GM12801 (cell line): ENCODE results near the gene OPCML.

Source experiments
- TF ChIP-seq, protein P1 (sequence below): IDR thresholded peaks from one replicate; pipeline ENCODE4 v1.5.1; 2011; ENCODE audit warnings: control low read depth; ENCODE audit not compliant: insufficient read length; ENCODE audit errors: extremely low read depth

OPCML gene

DNA sequence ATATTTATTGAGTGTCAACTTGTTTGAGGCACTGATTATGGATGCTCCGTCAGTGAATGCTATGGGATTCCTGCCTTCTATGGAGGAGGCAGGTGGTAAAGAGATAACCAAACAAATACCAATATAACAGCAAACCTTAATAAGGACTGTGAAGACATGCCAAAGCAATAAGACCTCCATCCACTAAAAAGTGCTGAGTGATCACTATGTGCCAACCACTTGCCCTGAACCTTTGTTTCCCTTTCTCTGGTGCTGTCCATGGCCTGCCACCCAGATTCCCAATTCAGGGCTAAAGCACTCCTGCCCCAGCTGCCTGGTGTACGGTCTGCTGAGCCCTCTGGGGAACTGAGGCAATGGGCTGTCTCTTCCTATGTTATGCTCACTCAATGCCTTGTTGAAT lies 1074.9 kb downstream of the OPCML start:
- TF ChIP-seq, protein P1, sequence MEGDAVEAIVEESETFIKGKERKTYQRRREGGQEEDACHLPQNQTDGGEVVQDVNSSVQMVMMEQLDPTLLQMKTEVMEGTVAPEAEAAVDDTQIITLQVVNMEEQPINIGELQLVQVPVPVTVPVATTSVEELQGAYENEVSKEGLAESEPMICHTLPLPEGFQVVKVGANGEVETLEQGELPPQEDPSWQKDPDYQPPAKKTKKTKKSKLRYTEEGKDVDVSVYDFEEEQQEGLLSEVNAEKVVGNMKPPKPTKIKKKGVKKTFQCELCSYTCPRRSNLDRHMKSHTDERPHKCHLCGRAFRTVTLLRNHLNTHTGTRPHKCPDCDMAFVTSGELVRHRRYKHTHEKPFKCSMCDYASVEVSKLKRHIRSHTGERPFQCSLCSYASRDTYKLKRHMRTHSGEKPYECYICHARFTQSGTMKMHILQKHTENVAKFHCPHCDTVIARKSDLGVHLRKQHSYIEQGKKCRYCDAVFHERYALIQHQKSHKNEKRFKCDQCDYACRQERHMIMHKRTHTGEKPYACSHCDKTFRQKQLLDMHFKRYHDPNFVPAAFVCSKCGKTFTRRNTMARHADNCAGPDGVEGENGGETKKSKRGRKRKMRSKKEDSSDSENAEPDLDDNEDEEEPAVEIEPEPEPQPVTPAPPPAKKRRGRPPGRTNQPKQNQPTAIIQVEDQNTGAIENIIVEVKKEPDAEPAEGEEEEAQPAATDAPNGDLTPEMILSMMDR: no peak

DNA sequence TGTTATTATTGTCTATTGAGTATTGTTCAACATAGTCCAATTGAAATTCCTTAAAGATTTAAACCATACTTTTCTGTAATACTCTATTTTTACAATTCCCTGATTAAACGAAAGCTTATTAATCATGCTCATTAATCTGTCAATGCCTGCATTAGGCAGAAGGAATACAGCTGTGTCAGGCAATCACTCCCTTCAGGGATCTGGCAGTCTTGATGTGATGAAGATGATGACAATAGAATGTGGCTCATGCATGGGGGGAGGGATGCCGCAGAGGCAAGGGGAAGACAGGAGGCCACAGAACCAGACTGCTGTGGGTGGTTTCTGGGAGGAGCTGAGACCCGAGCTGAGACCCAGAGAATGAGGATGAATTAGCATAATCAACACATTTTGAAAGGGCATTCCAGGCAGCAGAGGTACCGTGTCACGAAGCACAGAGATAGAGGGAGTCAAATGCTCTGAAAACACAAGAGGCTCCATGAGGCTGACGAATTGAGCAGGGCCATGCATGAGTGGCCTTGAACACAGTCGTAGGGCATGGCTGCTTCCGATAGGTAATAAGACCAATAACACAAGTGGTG lies 1075.5 kb downstream of the OPCML start:
- TF ChIP-seq, protein P1: no peak

DNA sequence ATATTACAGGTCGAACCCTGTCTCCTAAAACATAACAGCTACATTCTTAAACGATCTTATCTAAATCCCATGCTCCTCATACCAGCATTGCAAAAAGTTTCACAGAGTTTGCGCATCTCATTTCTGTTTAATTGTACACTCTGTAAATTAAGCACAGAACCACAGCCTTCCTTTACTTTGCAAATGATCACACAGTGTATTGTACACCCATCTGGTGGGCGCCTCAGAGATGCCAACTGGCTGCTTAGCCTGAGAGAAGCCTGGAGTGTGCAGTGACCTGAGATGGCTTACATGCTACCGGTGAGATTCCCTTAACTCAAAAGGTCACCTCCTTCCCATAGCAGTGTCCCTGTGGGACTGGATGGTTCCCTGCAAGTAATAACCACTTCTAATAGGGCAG lies 1077.3 kb downstream of the OPCML start:
- TF ChIP-seq, protein P1: no peak

DNA sequence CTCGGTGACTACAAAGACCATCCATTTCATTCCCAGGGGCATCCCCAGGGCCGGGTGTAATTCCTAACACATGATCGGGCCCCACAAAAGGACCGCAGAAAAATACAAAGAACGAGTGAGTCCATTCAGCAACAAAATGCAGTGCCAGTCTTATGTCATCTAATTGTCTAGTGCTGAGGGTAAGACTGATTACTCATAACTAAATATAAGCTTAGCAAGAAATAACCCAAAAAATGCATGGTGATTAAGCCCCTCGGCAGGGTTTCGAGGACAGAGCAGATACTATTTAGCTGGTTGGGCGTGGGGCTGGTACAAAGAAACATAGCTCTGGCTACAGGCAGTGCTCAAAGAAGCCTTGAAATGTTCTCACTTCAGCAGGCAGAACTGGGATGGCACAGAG lies 1078.9 kb downstream of the OPCML start:
- TF ChIP-seq, protein P1: no peak

DNA sequence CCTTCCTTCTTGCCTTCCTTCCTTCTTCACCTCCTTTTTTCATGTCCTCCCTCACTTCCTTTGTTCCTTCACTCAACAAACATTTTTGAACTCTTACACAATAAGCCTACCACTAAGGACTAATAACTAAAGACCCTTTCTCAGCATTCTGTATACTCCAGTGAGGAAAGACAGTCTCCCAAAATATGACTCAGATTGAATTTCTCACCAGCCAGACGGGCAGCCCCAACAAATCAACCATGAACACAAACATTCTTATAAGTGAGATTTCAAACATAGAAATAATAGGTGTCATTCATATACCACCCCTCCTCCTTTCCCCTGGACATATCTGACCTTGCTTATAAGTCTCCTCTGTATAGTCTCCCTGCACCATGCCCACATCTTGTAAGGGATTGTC lies 1079.7 kb downstream of the OPCML start:
- TF ChIP-seq, protein P1: no peak

DNA sequence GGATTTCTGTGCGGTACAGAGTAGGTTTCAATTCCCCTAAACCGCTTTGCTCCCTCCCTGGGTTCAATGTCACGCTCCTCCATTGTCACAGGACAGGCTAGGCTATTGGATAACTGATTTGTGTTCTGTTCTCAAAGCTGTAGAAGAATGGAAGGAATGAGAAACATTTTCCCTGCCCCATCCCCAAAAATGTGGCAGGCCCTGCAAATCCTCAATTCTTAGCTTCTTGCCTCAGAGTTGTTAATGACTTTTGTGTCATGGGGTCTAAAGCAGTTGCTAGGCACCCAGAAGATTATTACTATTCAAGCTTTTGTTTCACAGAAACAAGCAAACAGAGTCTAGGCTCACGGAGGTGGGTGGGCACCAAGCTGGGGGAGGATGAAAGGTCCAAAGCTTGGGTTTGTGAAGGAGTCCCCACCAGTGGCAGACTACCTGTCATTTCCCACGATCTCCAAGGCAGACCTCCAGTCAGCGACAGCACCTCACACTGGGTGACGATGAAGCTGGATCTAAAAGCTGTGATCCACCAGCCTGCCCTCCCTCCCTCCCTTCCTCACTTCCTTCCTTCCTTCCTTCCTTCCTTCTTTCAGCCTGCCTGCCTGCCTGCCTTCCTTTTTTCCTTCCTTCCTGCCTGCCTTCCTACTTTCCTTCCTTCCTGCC lies 1080.2 kb downstream of the OPCML start:
- TF ChIP-seq, protein P1: no peak

DNA sequence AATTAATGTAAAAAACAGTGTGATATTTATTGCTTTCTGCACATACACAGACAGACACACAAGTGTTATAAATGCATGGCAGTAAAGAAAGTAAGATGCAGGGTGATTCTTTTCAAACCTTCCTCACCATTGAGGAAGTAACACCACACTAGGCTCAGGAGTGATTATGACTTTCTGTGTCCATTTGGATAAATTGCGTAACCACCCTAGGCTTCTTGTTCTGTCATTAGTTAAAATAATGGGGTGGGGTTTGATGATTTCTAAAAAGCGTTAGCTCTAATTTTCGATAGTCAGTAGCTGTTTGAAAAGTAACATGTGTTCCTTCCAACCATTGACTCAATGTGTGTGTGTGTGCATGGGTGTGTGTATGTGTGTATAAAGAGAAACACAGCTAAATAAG lies 1081.7 kb downstream of the OPCML start:
- TF ChIP-seq, protein P1: no peak
